Activated naive CD8-positive, alpha-beta T cell (primary cell): Measurements from ENCODE around the gene MAGEC2.

Source experiments
- H3K27ac Mint-ChIP-seq: one replicate; pipeline ENCODE4 v1.8.0; 2021; ENCODE audit warnings: mixed read lengths
- H3K27me3 Mint-ChIP-seq: one replicate; pipeline ENCODE4 v1.8.0; 2021; ENCODE audit warnings: mixed read lengths
- H3K36me3 Mint-ChIP-seq: one replicate; pipeline ENCODE4 v1.8.0; 2021; ENCODE audit warnings: mixed read lengths
- H3K4me1 Mint-ChIP-seq: one replicate; pipeline ENCODE4 v1.8.0; 2021; ENCODE audit warnings: low read depth, mixed read lengths
- H3K4me3 Mint-ChIP-seq: one replicate; pipeline ENCODE4 v1.8.0; 2021; ENCODE audit warnings: mild to moderate bottlenecking, mixed read lengths
- H3K9me3 Mint-ChIP-seq: one replicate; pipeline ENCODE4 v1.8.0; 2021; ENCODE audit warnings: low read depth, mixed read lengths

MAGEC2 gene

GRCh38 chrX:142204522-142205433 is at the start of gene MAGEC2:
Gene MAGEC2, minus strand, starts transcription at chrX:142205290. Its CDS starts 1,303 bp downstream, at chrX:142203987.
- Mint-ChIP-seq H3K9me3 (no peaks in the 10 kb centered on the region), H3K4me3 (no peak within 1 kb of the TSS), H3K4me1 (no peaks in the 10 kb centered on the region), H3K27me3 (no peaks in the 10 kb centered on the region), H3K36me3 (no peaks in the 10 kb centered on the region), H3K27ac (no peak within 1 kb of the TSS)

- Mint-ChIP-seq H3K4me1 (no peaks in the 10 kb centered on the region), H3K27me3 (no peaks in the 10 kb centered on the region), H3K9me3 (no peaks in the 10 kb centered on the region), H3K4me3 (no peak overlapping the region), H3K27ac (no peak overlapping the region), H3K36me3 (no peaks in the 10 kb centered on the region)
These were observed 46.6 kb upstream of the MAGEC2 start for GRCh38 chrX:142251680-142252079.

- Mint-ChIP-seq H3K4me3 (no peak overlapping the region), H3K27ac (no peak overlapping the region), H3K4me1 (no peaks in the 10 kb centered on the region)
These were observed 46.1 kb upstream of the MAGEC2 start for GRCh38 chrX:142251202-142251601.

GRCh38 chrX:142250502-142250901 is 45.4 kb upstream of the MAGEC2 start:
- no peak overlapping the region for H3K27ac Mint-ChIP-seq
- no peaks in the 10 kb centered on the region for H3K27me3 Mint-ChIP-seq
- no peaks in the 10 kb centered on the region for H3K4me1 Mint-ChIP-seq
- H3K9me3 Mint-ChIP-seq: no peaks in the 10 kb centered on the region
- H3K36me3 Mint-ChIP-seq: no peaks in the 10 kb centered on the region
- H3K4me3 Mint-ChIP-seq: no peak overlapping the region

More at GRCh38 chrX:142251202-142251601, 46.1 kb upstream of the MAGEC2 start:
- Mint-ChIP-seq H3K9me3 (no peaks in the 10 kb centered on the region), H3K36me3 (no peaks in the 10 kb centered on the region), H3K27me3 (no peaks in the 10 kb centered on the region)

GRCh38 chrX:142249721-142250120 is 44.6 kb upstream of the MAGEC2 start:
- Mint-ChIP-seq H3K9me3 (no peaks in the 10 kb centered on the region), H3K36me3 (no peaks in the 10 kb centered on the region), H3K27me3 (no peaks in the 10 kb centered on the region), H3K4me3 (no peak overlapping the region), H3K27ac (no peak overlapping the region), H3K4me1 (no peaks in the 10 kb centered on the region)

- Mint-ChIP-seq H3K4me3 (no peak overlapping the region), H3K27ac (no peak overlapping the region), H3K9me3 (no peaks in the 10 kb centered on the region), H3K4me1 (no peaks in the 10 kb centered on the region), H3K36me3 (no peaks in the 10 kb centered on the region), H3K27me3 (no peaks in the 10 kb centered on the region)
These were observed 39.5 kb upstream of the MAGEC2 start for GRCh38 chrX:142244568-142244967.

GRCh38 chrX:142238536-142238935 is 33.4 kb upstream of the MAGEC2 start:
- no peaks in the 10 kb centered on the region for H3K9me3 Mint-ChIP-seq
- H3K27me3 Mint-ChIP-seq: no peaks in the 10 kb centered on the region
- no peak overlapping the region for H3K4me3 Mint-ChIP-seq
- no peak overlapping the region for H3K27ac Mint-ChIP-seq
- no peaks in the 10 kb centered on the region for H3K4me1 Mint-ChIP-seq
- no peaks in the 10 kb centered on the region for H3K36me3 Mint-ChIP-seq

GRCh38 chrX:142233400-142233799 is 28.3 kb upstream of the MAGEC2 start:
- no peak overlapping the region for H3K4me3 Mint-ChIP-seq
- no peak overlapping the region for H3K27ac Mint-ChIP-seq
- H3K27me3 Mint-ChIP-seq: no peaks in the 10 kb centered on the region
- no peaks in the 10 kb centered on the region for H3K9me3 Mint-ChIP-seq
- no peaks in the 10 kb centered on the region for H3K36me3 Mint-ChIP-seq
- no peaks in the 10 kb centered on the region for H3K4me1 Mint-ChIP-seq

- H3K27me3 Mint-ChIP-seq: no peaks in the 10 kb centered on the region
- no peak overlapping the region for H3K4me3 Mint-ChIP-seq
- H3K36me3 Mint-ChIP-seq: no peaks in the 10 kb centered on the region
- no peaks in the 10 kb centered on the region for H3K9me3 Mint-ChIP-seq
- no peaks in the 10 kb centered on the region for H3K4me1 Mint-ChIP-seq
- H3K27ac Mint-ChIP-seq: no peak overlapping the region
These were observed 9.0 kb upstream of the MAGEC2 start for GRCh38 chrX:142214081-142214480.

GRCh38 chrX:142201113-142201512 is 4.0 kb downstream of the MAGEC2 start:
- Mint-ChIP-seq H3K9me3 (peaks cover 4% of the 10 kb centered on the region), H3K27me3 (no peaks in the 10 kb centered on the region), H3K4me3 (no peak overlapping the region), H3K4me1 (no peaks in the 10 kb centered on the region), H3K36me3 (no peaks in the 10 kb centered on the region), H3K27ac (no peak overlapping the region)

GRCh38 chrX:142186103-142186502 is 19.0 kb downstream of the MAGEC2 start:
- H3K36me3 Mint-ChIP-seq: no peaks in the 10 kb centered on the region
- H3K27me3 Mint-ChIP-seq: no peaks in the 10 kb centered on the region
- H3K27ac Mint-ChIP-seq: no peak overlapping the region
- no peaks in the 10 kb centered on the region for H3K4me1 Mint-ChIP-seq
- H3K9me3 Mint-ChIP-seq: no peaks in the 10 kb centered on the region
- H3K4me3 Mint-ChIP-seq: no peak overlapping the region

GRCh38 chrX:142184756-142185602 is 20.1 kb downstream of the MAGEC2 start:
- Mint-ChIP-seq H3K36me3 (no peaks in the 10 kb centered on the region), H3K4me1 (no peaks in the 10 kb centered on the region), H3K9me3 (no peaks in the 10 kb centered on the region), H3K27ac (no peak overlapping the region), H3K27me3 (no peaks in the 10 kb centered on the region), H3K4me3 (no peak overlapping the region)

- Mint-ChIP-seq H3K4me3 (no peak overlapping the region), H3K27me3 (no peaks in the 10 kb centered on the region), H3K36me3 (no peaks in the 10 kb centered on the region), H3K4me1 (no peaks in the 10 kb centered on the region), H3K27ac (no peak overlapping the region), H3K9me3 (no peaks in the 10 kb centered on the region)
These were observed 48.5 kb downstream of the MAGEC2 start for GRCh38 chrX:142156567-142156966.
